Mucosa of stomach (tissue), 1 donor: ENCODE data around the gene SEMA3E.
"Not testable (repeated sequence)": the region's sequence is repeated elsewhere in the genome, so short reads cannot be mapped to it uniquely, and the experiment has no call there.

Experiments used
- H3K27me3 ChIP-seq: one replicate; pipeline ENCODE4 v1.7.0; 2013; ENCODE audit warnings: mild to moderate bottlenecking, low read length; ENCODE audit not compliant: control insufficient read depth, insufficient read depth
- H3K36me3 ChIP-seq: one replicate; pipeline ENCODE4 v1.7.0; 2013; ENCODE audit warnings: low read length; ENCODE audit not compliant: control insufficient read depth, insufficient read depth
- H3K4me1 ChIP-seq: one replicate; pipeline ENCODE4 v1.7.0; 2013; ENCODE audit warnings: mild to moderate bottlenecking, low read length; ENCODE audit not compliant: control insufficient read depth, insufficient read depth
- H3K4me3 ChIP-seq: one replicate; pipeline ENCODE4 v1.7.0; 2013; ENCODE audit warnings: low read length
- H3K9ac ChIP-seq: one replicate; pipeline ENCODE4 v1.7.0; 2013; ENCODE audit warnings: mild to moderate bottlenecking, low read length, moderate library complexity
- H3K9me3 ChIP-seq: one replicate; pipeline ENCODE4 v1.7.0; 2013; ENCODE audit warnings: mild to moderate bottlenecking, low read length, moderate library complexity; ENCODE audit not compliant: control insufficient read depth
- donor health status: Pancreatic carcinoma.

Gene SEMA3E

GRCh38 chr7:83586281-83586680 lies 62.7 kb downstream of the SEMA3E start:
- no peaks in the 10 kb centered on the region for H3K27me3 ChIP-seq
- H3K4me1 ChIP-seq: no peaks in the 10 kb centered on the region
- no peak overlapping the region for H3K4me3 ChIP-seq
- no peak overlapping the region for H3K9ac ChIP-seq
- H3K9me3 ChIP-seq: no peaks in the 10 kb centered on the region
- H3K36me3 ChIP-seq: no peaks in the 10 kb centered on the region

DNA sequence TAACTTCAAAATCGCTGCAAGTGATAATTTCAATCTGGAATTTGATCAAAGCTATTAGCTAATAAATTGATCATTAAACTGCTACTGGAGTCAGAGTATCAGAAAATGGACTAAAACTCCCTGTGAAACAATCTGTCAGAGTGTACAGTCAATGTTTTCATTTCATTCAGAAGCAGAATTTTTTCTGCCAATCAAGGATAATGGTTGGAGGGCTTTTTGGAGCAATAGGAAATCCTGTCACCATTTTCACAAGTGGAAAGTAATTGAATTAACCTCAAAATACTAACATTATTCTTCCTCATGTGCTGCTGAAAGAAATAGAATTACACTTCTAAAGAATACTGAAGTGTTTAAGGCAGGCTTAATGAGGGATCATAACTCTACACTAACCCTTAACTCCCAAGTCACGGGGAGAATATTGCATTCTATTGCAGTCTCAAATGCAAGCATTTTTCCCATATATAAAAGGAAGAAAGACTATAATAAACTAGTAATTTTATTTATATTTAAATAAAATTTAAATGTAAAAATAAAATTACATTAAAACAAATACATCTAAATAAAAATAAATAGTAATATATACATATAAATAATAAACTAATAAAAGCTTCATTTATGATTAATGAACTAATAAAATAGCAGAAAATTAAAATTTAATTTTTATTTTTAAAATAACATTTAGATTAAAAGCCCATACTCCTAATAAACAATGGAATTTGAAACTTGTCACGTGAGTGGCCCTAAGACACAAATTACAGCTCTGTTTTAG lies 67.1 kb downstream of the SEMA3E start:
- no peaks in the 10 kb centered on the region for H3K9me3 ChIP-seq

GRCh38 chr7:83579740-83580139 lies 69.2 kb downstream of the SEMA3E start:
- H3K36me3 ChIP-seq: no peaks in the 10 kb centered on the region
- H3K4me1 ChIP-seq: no peaks in the 10 kb centered on the region
- H3K27me3 ChIP-seq: peaks cover 3% of the 10 kb centered on the region
- no peak overlapping the region for H3K4me3 ChIP-seq
- no peak overlapping the region for H3K9ac ChIP-seq
- H3K9me3 ChIP-seq: no peaks in the 10 kb centered on the region

More for the DNA sequence above, 67.1 kb downstream of the SEMA3E start:
- Histone ChIP-seq H3K36me3 (no peaks in the 10 kb centered on the region), H3K9ac (no peak overlapping the region), H3K27me3 (peaks cover 3% of the 10 kb centered on the region), H3K4me1 (no peaks in the 10 kb centered on the region), H3K4me3 (no peak overlapping the region)

- Histone ChIP-seq H3K27me3 (peaks cover 3% of the 10 kb centered on the region), H3K9ac (no peak overlapping the region), H3K4me3 (no peak overlapping the region), H3K36me3 (no peaks in the 10 kb centered on the region), H3K9me3 (no peaks in the 10 kb centered on the region), H3K4me1 (no peaks in the 10 kb centered on the region)
Observed at GRCh38 chr7:83575436-83575835, 73.5 kb downstream of the SEMA3E start.

DNA sequence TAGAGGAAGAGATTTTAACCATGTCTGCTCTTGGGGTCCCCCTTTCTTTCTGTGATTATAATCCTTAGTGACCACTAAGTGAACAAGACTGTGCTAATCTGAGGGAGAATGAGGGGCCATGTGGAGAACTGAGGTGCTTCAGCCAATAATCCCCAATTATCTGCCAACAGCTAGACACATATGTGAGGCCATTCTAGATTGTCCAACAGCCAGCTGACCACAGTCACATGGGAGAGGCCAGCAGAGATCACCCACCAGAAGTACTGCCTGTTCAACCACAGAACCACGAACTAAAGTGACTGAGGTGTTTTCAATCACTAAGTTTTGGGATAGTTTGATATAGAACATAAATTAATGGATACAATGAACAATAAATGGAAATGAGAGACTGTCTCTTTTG lies 74.3 kb downstream of the SEMA3E start:
- Histone ChIP-seq H3K9me3 (no peaks in the 10 kb centered on the region), H3K4me3 (no peak overlapping the region), H3K27me3 (no peaks in the 10 kb centered on the region), H3K36me3 (no peaks in the 10 kb centered on the region), H3K4me1 (no peaks in the 10 kb centered on the region), H3K9ac (no peak overlapping the region)

- no peak overlapping the region for H3K9ac ChIP-seq
- no peak overlapping the region for H3K4me3 ChIP-seq
- peaks cover 17% of the 10 kb centered on the region for H3K27me3 ChIP-seq
- H3K9me3 ChIP-seq: no peaks in the 10 kb centered on the region
- no peaks in the 10 kb centered on the region for H3K36me3 ChIP-seq
- no peaks in the 10 kb centered on the region for H3K4me1 ChIP-seq
Observed at GRCh38 chr7:83562960-83563359, 86.0 kb downstream of the SEMA3E start.

DNA sequence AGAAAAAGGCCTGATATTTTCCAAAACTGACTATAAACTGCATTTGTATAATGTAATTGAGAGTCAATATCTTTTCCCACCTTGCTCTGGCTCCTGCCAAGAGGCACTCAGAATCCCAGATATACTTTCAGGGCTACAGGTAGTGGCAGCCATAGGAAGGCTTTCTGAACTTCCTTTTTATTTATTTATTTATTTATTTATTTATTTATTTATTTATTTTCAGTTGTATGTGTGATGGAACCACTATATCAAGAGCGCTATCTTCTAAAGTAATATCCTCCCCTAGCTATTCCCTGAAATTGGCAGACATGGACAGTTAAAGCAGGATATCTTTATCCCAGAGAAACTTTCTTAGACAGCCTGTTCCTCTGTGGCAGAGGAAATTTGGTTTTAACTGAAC lies 86.7 kb downstream of the SEMA3E start:
- no peaks in the 10 kb centered on the region for H3K4me1 ChIP-seq
- no peaks in the 10 kb centered on the region for H3K36me3 ChIP-seq
- H3K9me3 ChIP-seq: no peaks in the 10 kb centered on the region
- no peak overlapping the region for H3K4me3 ChIP-seq
- peaks cover 17% of the 10 kb centered on the region for H3K27me3 ChIP-seq
- no peak overlapping the region for H3K9ac ChIP-seq

GRCh38 chr7:83559887-83560286 lies 89.1 kb downstream of the SEMA3E start:
- peaks cover 17% of the 10 kb centered on the region for H3K27me3 ChIP-seq
- no peak overlapping the region for H3K9ac ChIP-seq
- no peaks in the 10 kb centered on the region for H3K9me3 ChIP-seq
- H3K4me3 ChIP-seq: no peak overlapping the region
- H3K36me3 ChIP-seq: no peaks in the 10 kb centered on the region
- no peaks in the 10 kb centered on the region for H3K4me1 ChIP-seq

GRCh38 chr7:83552556-83552955 lies 96.4 kb downstream of the SEMA3E start:
- H3K4me1 ChIP-seq: peaks cover 12% of the 10 kb centered on the region
- H3K9ac ChIP-seq, H3K27me3 ChIP-seq, H3K36me3 ChIP-seq, H3K4me3 ChIP-seq, H3K9me3 ChIP-seq: not testable (repeated sequence)

GRCh38 chr7:83550100-83550499 lies 98.8 kb downstream of the SEMA3E start:
- Histone ChIP-seq H3K4me3 (no peak overlapping the region), H3K27me3 (no peaks in the 10 kb centered on the region), H3K9ac (no peak overlapping the region), H3K9me3 (no peaks in the 10 kb centered on the region), H3K36me3 (no peaks in the 10 kb centered on the region), H3K4me1 (peaks cover 12% of the 10 kb centered on the region)

DNA sequence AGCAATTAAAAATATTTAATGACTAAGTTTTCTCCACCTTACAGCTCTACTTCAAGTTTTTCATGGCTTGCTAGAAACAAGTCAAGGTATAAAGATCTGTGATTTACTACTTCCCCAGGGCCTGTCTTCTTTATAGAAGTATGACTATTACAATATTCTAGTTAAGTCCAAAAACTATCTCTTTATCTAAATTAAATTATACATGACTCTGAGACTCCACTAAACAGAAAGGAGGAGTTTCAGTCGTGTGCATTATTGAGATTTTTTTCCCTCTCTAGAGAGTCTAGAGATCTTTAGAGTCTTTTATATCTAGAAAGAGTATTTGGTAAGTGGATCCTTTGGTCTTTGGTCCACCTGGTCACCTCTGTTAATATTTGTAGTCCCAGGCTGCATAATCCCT lies 100.7 kb downstream of the SEMA3E start:
- H3K27me3 ChIP-seq: no peaks in the 10 kb centered on the region
- H3K4me1 ChIP-seq: peaks cover 12% of the 10 kb centered on the region
- no peak overlapping the region for H3K9ac ChIP-seq
- H3K36me3 ChIP-seq: no peaks in the 10 kb centered on the region
- H3K4me3 ChIP-seq: no peak overlapping the region
- H3K9me3 ChIP-seq: no peaks in the 10 kb centered on the region

GRCh38 chr7:83547526-83547925 lies 101.4 kb downstream of the SEMA3E start:
- Histone ChIP-seq H3K4me1 (peaks cover 12% of the 10 kb centered on the region), H3K9ac (no peak overlapping the region), H3K27me3 (no peaks in the 10 kb centered on the region), H3K9me3 (no peaks in the 10 kb centered on the region), H3K4me3 (no peak overlapping the region), H3K36me3 (no peaks in the 10 kb centered on the region)

GRCh38 chr7:83546586-83546985 lies 102.4 kb downstream of the SEMA3E start:
- no peaks in the 10 kb centered on the region for H3K27me3 ChIP-seq
- peaks cover 12% of the 10 kb centered on the region for H3K4me1 ChIP-seq

More at GRCh38 chr7:83546586-83546985, 102.4 kb downstream of the SEMA3E start:
- Histone ChIP-seq H3K9me3 (no peaks in the 10 kb centered on the region), H3K9ac (no peak overlapping the region), H3K4me3 (no peak overlapping the region), H3K36me3 (no peaks in the 10 kb centered on the region)
